Measurements from ENCODE around the gene ACER1.

The ACER1 gene

GRCh38 chr19:6263735-6264444 lies 69.5 kb downstream of the ACER1 start:
- Histone ChIP-seq H3K27ac (ENCODE audit: low read depth, low read length) (peak overlapping the region; percentile 49; the same call in 1 of the 2 replicates), H3K4me3 (ENCODE audit: low read length) (no peak overlapping the region), H3K36me3 (ENCODE audit: insufficient read depth, low read length) (peaks cover 55% of the 10 kb centered on the region), H3K9ac (ENCODE audit: low read depth, low read length) (0 out of 2 replicates have a peak overlapping the region, but pooled peaks have one; percentile 40), H3K4me1 (ENCODE audit: insufficient read depth, low read length) (peaks cover 4% of the 10 kb centered on the region; the same call in 1 of the 2 replicates), H3K27me3 (ENCODE audit: insufficient read depth, low read length) (no peaks in the 10 kb centered on the region), H3K9me3 (ENCODE audit: insufficient read depth, low read depth, low read length) (no peaks in the 10 kb centered on the region)
- 75% methylated on average over 17 of the region's 18 CpGs for WGBS

- Histone ChIP-seq H3K9me3 (ENCODE audit: insufficient read depth, low read depth, low read length) (no peaks in the 10 kb centered on the region), H3K36me3 (ENCODE audit: insufficient read depth, low read length) (peaks cover 55% of the 10 kb centered on the region), H3K9ac (ENCODE audit: low read depth, low read length) (no peak overlapping the region), H3K4me3 (ENCODE audit: low read length) (no peak overlapping the region), H3K27me3 (ENCODE audit: insufficient read depth, low read length) (no peaks in the 10 kb centered on the region), H3K4me1 (ENCODE audit: insufficient read depth, low read length) (peaks cover 4% of the 10 kb centered on the region; the same call in 1 of the 2 replicates), H3K27ac (ENCODE audit: low read depth, low read length) (no peak overlapping the region)
- 92% methylated on average over 11 of the region's 12 CpGs for WGBS
Observed at GRCh38 chr19:6263306-6263705, 70.1 kb downstream of the ACER1 start.

- Histone ChIP-seq H3K36me3 (ENCODE audit: insufficient read depth, low read length) (peaks cover 52% of the 10 kb centered on the region), H3K27ac (ENCODE audit: low read depth, low read length) (no peak overlapping the region), H3K4me3 (ENCODE audit: low read length) (no peak overlapping the region), H3K9me3 (ENCODE audit: insufficient read depth, low read depth, low read length) (no peaks in the 10 kb centered on the region), H3K27me3 (ENCODE audit: insufficient read depth, low read length) (no peaks in the 10 kb centered on the region), H3K4me1 (ENCODE audit: insufficient read depth, low read length) (peaks cover 4% of the 10 kb centered on the region; the same call in 1 of the 2 replicates), H3K9ac (ENCODE audit: low read depth, low read length) (no peak overlapping the region)
- WGBS: 94% methylated on average over 11 of the region's 11 CpGs
Observed at GRCh38 chr19:6262519-6262918, 70.9 kb downstream of the ACER1 start.

GRCh38 chr19:6261883-6262282 lies 71.5 kb downstream of the ACER1 start:
- H3K4me3 ChIP-seq (ENCODE audit: low read length): no peak overlapping the region
- H3K4me1 ChIP-seq (ENCODE audit: insufficient read depth, low read length): peaks cover 4% of the 10 kb centered on the region; the same call in 1 of the 2 replicates
- WGBS: 91% methylated on average over 15 of the region's 15 CpGs
- no peak overlapping the region for H3K9ac ChIP-seq (ENCODE audit: low read depth, low read length)
- H3K9me3 ChIP-seq (ENCODE audit: insufficient read depth, low read depth, low read length): no peaks in the 10 kb centered on the region
- H3K27me3 ChIP-seq (ENCODE audit: insufficient read depth, low read length): no peaks in the 10 kb centered on the region
- peaks cover 49% of the 10 kb centered on the region for H3K36me3 ChIP-seq (ENCODE audit: insufficient read depth, low read length)
- no peak overlapping the region for H3K27ac ChIP-seq (ENCODE audit: low read depth, low read length)

GRCh38 chr19:6260912-6261650 lies 72.3 kb downstream of the ACER1 start:
- H3K4me3 ChIP-seq (ENCODE audit: low read length): no peak overlapping the region
- peak overlapping the region; percentile 26; the same call in 1 of the 2 replicates for H3K27ac ChIP-seq (ENCODE audit: low read depth, low read length)
- H3K4me1 ChIP-seq (ENCODE audit: insufficient read depth, low read length): peaks cover 4% of the 10 kb centered on the region; the same call in 1 of the 2 replicates
- no peak overlapping the region for H3K9ac ChIP-seq (ENCODE audit: low read depth, low read length)
- no peaks in the 10 kb centered on the region for H3K9me3 ChIP-seq (ENCODE audit: insufficient read depth, low read depth, low read length)
- peaks cover 48% of the 10 kb centered on the region for H3K36me3 ChIP-seq (ENCODE audit: insufficient read depth, low read length)
- H3K27me3 ChIP-seq (ENCODE audit: insufficient read depth, low read length): no peaks in the 10 kb centered on the region
- WGBS: 90% methylated on average over 30 of the region's 30 CpGs

- H3K27me3 ChIP-seq (ENCODE audit: insufficient read depth, low read length): no peaks in the 10 kb centered on the region
- no peak overlapping the region for H3K9ac ChIP-seq (ENCODE audit: low read depth, low read length)
- H3K27ac ChIP-seq (ENCODE audit: low read depth, low read length): no peak overlapping the region
- peaks cover 4% of the 10 kb centered on the region; the same call in 1 of the 2 replicates for H3K4me1 ChIP-seq (ENCODE audit: insufficient read depth, low read length)
- peaks cover 48% of the 10 kb centered on the region for H3K36me3 ChIP-seq (ENCODE audit: insufficient read depth, low read length)
- H3K9me3 ChIP-seq (ENCODE audit: insufficient read depth, low read depth, low read length): no peaks in the 10 kb centered on the region
- no peak overlapping the region for H3K4me3 ChIP-seq (ENCODE audit: low read length)
- 97% methylated on average over 9 of the region's 9 CpGs for WGBS
Observed at GRCh38 chr19:6260376-6260775, 73.0 kb downstream of the ACER1 start.

GRCh38 chr19:6259312-6259861 lies 74.0 kb downstream of the ACER1 start:
- Histone ChIP-seq H3K4me1 (ENCODE audit: insufficient read depth, low read length) (peaks cover 3% of the 10 kb centered on the region; the same call in 1 of the 2 replicates), H3K27me3 (ENCODE audit: insufficient read depth, low read length) (no peaks in the 10 kb centered on the region), H3K36me3 (ENCODE audit: insufficient read depth, low read length) (peaks cover 45% of the 10 kb centered on the region), H3K9me3 (ENCODE audit: insufficient read depth, low read depth, low read length) (no peaks in the 10 kb centered on the region), H3K27ac (ENCODE audit: low read depth, low read length) (no peak overlapping the region), H3K4me3 (ENCODE audit: low read length) (no peak overlapping the region), H3K9ac (ENCODE audit: low read depth, low read length) (no peak overlapping the region)
- 97% methylated on average over 12 of the region's 12 CpGs for WGBS

GRCh38 chr19:6258812-6259311 lies 74.5 kb downstream of the ACER1 start:
- 97% methylated on average over 15 of the region's 15 CpGs for WGBS

More at GRCh38 chr19:6258812-6259311, 74.5 kb downstream of the ACER1 start:
- Histone ChIP-seq H3K9me3 (ENCODE audit: insufficient read depth, low read depth, low read length) (no peaks in the 10 kb centered on the region), H3K27me3 (ENCODE audit: insufficient read depth, low read length) (no peaks in the 10 kb centered on the region), H3K9ac (ENCODE audit: low read depth, low read length) (no peak overlapping the region), H3K4me1 (ENCODE audit: insufficient read depth, low read length) (peaks cover 3% of the 10 kb centered on the region; the same call in 1 of the 2 replicates), H3K36me3 (ENCODE audit: insufficient read depth, low read length) (peaks cover 45% of the 10 kb centered on the region), H3K27ac (ENCODE audit: low read depth, low read length) (no peak overlapping the region), H3K4me3 (ENCODE audit: low read length) (no peak overlapping the region)
